ENCODE results near the gene PHAF1.

DNA sequence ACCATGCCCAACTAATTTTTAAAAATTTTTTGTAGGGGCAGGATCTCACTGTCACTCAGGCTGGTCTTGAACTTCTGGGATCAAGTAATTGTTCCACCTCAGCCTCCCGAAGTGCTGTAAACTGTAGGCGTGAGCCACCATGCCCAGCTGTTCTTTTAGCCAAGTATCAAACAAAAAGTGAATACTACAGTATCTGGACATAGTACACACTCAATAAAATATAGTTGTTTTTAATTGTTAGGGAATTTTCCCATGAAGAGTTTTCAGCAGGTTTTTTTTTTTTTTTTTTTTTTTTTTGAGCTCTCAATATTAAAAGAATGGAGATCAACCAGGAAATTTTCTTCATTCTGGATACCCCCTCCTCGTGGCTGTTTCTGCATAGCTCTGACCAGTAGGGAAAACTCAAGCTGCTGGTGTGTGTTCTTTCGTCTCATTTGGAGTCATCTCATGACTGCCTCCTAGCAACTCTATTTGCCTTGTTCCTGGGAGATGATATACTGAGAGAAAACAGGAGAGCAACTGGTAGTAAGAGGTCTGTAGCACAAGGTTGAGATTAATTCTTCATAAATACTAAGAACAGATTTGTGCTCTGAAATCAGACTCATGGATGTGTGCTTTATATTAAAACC lies 16.5 kb upstream of the PHAF1 start:
- TF ChIP-seq PHF8 (conservative IDR thresholded peaks at IDR 0.05; ENCODE audit: low read depth, low read length) (no peak), POLR2A (IDR thresholded peaks at IDR 0.05; ENCODE audit: control extremely low read depth in 1 of 2, low read depth in 2 of 2, low read length in 2 of 2) (no peak), HDAC6 (IDR thresholded peaks at IDR 0.05; ENCODE audit: low read depth, low read length) (no peak), ZNF274 (IDR thresholded peaks at IDR 0.05; ENCODE audit: borderline replicate concordance, extremely low read depth, low read length) (no peak), POLR2AphosphoS5 (IDR thresholded peaks at IDR 0.05; ENCODE audit: low read depth, low read length) (no peak), SRF (IDR thresholded peaks at IDR 0.05; ENCODE audit: low read depth, low read length) (no peak), GABPA (IDR thresholded peaks at IDR 0.05; ENCODE audit: borderline replicate concordance, insufficient read depth, low read length) (no peak), EZH2 (IDR thresholded peaks at IDR 0.05; ENCODE audit: low read depth, low read length, severe bottlenecking) (no peak), EP300 (IDR thresholded peaks at IDR 0.05; ENCODE audit: borderline replicate concordance in 1 of 2, low read depth in 2 of 2, low read length in 2 of 2) (no peak), RAD21 (IDR thresholded peaks at IDR 0.05 in 1 of 2, conservative IDR thresholded peaks at IDR 0.05 in 1 of 2; ENCODE audit: low read depth in 2 of 2, low read length in 2 of 2) (no peak)
- TF ChIP-seq, protein P1, sequence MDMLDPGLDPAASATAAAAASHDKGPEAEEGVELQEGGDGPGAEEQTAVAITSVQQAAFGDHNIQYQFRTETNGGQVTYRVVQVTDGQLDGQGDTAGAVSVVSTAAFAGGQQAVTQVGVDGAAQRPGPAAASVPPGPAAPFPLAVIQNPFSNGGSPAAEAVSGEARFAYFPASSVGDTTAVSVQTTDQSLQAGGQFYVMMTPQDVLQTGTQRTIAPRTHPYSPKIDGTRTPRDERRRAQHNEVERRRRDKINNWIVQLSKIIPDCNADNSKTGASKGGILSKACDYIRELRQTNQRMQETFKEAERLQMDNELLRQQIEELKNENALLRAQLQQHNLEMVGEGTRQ (IDR thresholded peaks at IDR 0.05; ENCODE audit: low read length) = no peak
- TF ChIP-seq, protein P2, sequence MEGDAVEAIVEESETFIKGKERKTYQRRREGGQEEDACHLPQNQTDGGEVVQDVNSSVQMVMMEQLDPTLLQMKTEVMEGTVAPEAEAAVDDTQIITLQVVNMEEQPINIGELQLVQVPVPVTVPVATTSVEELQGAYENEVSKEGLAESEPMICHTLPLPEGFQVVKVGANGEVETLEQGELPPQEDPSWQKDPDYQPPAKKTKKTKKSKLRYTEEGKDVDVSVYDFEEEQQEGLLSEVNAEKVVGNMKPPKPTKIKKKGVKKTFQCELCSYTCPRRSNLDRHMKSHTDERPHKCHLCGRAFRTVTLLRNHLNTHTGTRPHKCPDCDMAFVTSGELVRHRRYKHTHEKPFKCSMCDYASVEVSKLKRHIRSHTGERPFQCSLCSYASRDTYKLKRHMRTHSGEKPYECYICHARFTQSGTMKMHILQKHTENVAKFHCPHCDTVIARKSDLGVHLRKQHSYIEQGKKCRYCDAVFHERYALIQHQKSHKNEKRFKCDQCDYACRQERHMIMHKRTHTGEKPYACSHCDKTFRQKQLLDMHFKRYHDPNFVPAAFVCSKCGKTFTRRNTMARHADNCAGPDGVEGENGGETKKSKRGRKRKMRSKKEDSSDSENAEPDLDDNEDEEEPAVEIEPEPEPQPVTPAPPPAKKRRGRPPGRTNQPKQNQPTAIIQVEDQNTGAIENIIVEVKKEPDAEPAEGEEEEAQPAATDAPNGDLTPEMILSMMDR (IDR thresholded peaks at IDR 0.05; ENCODE audit: control extremely low read depth in 1 of 3, insufficient read depth in 1 of 3, low read depth in 1 of 3, low read length in 3 of 3) = no peak
- TF ChIP-seq, protein P3, sequence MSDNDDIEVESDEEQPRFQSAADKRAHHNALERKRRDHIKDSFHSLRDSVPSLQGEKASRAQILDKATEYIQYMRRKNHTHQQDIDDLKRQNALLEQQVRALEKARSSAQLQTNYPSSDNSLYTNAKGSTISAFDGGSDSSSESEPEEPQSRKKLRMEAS (IDR thresholded peaks at IDR 0.05) = no peak

Data from H1 (cell line).